GM23338 (cell line): ENCODE results near the gene ERP29. TPM values are rescaled to one million over a fixed set of nuclear protein-coding genes. Genes with fewer than 3 reads are reported as not detected.

Experiments used
- CREB1 ChIP-seq: fragments of 250-450 bp; sonication (Bioruptor Pico); IDR thresholded peaks from 2 replicates; pipeline ENCODE4 v1.5.0; 2020; ENCODE audit warnings: low read depth, mild to moderate bottlenecking, moderate library complexity
- EZH2 ChIP-seq: fragments of 200-600 bp; sonication (generic); IDR thresholded peaks from one replicate; pipeline ENCODE4 v1.8.0; 2017; ENCODE audit warnings: antibody characterized with exemption, mild to moderate bottlenecking, low read depth; ENCODE audit not compliant: unreplicated experiment
- EZH2phosphoT487 ChIP-seq: fragments of 200-600 bp; sonication (generic); IDR thresholded peaks from one replicate; pipeline ENCODE4 v1.8.1; 2018; ENCODE audit warnings: antibody characterized with exemption; ENCODE audit not compliant: unreplicated experiment
- JUNB ChIP-seq: IDR thresholded peaks from one replicate; pipeline ENCODE4 v1.6.1; 2016; ENCODE audit warnings: antibody characterized with exemption; ENCODE audit not compliant: unreplicated experiment
- NANOG ChIP-seq: IDR thresholded peaks from 2 replicates; pipeline ENCODE4 v1.6.1; 2016; ENCODE audit warnings: antibody characterized with exemption, borderline replicate concordance
- STAT1 ChIP-seq: IDR thresholded peaks from one replicate; pipeline ENCODE4 v1.6.1; 2016; ENCODE audit warnings: antibody characterized with exemption; ENCODE audit not compliant: unreplicated experiment
- ZNF114 ChIP-seq: fragments of 250-450 bp; sonication (Bioruptor Pico); IDR thresholded peaks from 2 replicates; pipeline ENCODE4 v1.5.0; 2020; ENCODE audit warnings: mild to moderate bottlenecking, moderate library complexity
- ZNF331 ChIP-seq: fragments of 250-450 bp; sonication (Bioruptor Pico); IDR thresholded peaks from 2 replicates; pipeline ENCODE4 v1.5.0; 2020; ENCODE audit warnings: low read depth, mild to moderate bottlenecking, moderate library complexity
- polyA plus RNA-seq: library from polyadenylated mRNA; unstranded; fragments of >200 nt; fragmentation: Nextera tagmentation; extraction: Ambion mirVana; gene quantifications from 2 replicates; pipeline ENCODE4 v1.2.1, GENCODE V29; 2016
- total RNA-seq: library from RNA; depleted of rRNA; stranded (reverse); fragments of >200 nt; shearing (Covaris generic); gene quantifications from 2 replicates; pipeline ENCODE4 v1.2.3, GENCODE V29; 2014
- TF ChIP-seq, protein P1 (sequence below): fragments of 250-450 bp; sonication (Bioruptor Pico); IDR thresholded peaks from 2 replicates; pipeline ENCODE4 v1.5.0; 2020; ENCODE audit warnings: mild to moderate bottlenecking, moderate library complexity
- TF ChIP-seq, protein P2 (sequence below): IDR thresholded peaks from 2 replicates; pipeline ENCODE4 v1.6.1; 2016; ENCODE audit warnings: antibody characterized with exemption
- TF ChIP-seq, protein P3 (sequence below): IDR thresholded peaks from one replicate; pipeline ENCODE4 v1.6.1; 2018; ENCODE audit warnings: antibody characterized with exemption; ENCODE audit not compliant: unreplicated experiment

The ERP29 gene
- total and polyA plus RNA-seq, 2 experiments from 2014 or later: 90.7 to 166 TPM

DNA sequence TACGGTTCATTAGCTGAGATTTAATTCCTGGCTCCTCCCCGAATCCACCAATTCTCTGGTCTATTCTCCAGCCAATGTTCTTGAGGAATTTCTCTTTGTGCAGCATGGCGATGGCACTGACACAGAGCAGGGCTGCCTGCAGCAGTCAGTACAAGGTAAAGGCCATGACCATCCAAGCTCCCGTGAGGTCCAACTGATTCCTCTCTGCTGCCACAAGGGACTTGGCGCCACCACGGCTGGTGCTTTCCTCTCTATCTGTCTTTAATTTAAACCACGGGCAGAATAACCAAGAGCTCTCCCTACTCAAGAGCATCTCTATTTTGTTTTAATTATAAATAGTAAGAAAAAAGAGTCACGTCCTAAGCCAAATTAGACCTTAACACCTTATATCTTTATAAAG lies 12.4 kb upstream of the ERP29 start (continued):
- TF ChIP-seq, protein P1, sequence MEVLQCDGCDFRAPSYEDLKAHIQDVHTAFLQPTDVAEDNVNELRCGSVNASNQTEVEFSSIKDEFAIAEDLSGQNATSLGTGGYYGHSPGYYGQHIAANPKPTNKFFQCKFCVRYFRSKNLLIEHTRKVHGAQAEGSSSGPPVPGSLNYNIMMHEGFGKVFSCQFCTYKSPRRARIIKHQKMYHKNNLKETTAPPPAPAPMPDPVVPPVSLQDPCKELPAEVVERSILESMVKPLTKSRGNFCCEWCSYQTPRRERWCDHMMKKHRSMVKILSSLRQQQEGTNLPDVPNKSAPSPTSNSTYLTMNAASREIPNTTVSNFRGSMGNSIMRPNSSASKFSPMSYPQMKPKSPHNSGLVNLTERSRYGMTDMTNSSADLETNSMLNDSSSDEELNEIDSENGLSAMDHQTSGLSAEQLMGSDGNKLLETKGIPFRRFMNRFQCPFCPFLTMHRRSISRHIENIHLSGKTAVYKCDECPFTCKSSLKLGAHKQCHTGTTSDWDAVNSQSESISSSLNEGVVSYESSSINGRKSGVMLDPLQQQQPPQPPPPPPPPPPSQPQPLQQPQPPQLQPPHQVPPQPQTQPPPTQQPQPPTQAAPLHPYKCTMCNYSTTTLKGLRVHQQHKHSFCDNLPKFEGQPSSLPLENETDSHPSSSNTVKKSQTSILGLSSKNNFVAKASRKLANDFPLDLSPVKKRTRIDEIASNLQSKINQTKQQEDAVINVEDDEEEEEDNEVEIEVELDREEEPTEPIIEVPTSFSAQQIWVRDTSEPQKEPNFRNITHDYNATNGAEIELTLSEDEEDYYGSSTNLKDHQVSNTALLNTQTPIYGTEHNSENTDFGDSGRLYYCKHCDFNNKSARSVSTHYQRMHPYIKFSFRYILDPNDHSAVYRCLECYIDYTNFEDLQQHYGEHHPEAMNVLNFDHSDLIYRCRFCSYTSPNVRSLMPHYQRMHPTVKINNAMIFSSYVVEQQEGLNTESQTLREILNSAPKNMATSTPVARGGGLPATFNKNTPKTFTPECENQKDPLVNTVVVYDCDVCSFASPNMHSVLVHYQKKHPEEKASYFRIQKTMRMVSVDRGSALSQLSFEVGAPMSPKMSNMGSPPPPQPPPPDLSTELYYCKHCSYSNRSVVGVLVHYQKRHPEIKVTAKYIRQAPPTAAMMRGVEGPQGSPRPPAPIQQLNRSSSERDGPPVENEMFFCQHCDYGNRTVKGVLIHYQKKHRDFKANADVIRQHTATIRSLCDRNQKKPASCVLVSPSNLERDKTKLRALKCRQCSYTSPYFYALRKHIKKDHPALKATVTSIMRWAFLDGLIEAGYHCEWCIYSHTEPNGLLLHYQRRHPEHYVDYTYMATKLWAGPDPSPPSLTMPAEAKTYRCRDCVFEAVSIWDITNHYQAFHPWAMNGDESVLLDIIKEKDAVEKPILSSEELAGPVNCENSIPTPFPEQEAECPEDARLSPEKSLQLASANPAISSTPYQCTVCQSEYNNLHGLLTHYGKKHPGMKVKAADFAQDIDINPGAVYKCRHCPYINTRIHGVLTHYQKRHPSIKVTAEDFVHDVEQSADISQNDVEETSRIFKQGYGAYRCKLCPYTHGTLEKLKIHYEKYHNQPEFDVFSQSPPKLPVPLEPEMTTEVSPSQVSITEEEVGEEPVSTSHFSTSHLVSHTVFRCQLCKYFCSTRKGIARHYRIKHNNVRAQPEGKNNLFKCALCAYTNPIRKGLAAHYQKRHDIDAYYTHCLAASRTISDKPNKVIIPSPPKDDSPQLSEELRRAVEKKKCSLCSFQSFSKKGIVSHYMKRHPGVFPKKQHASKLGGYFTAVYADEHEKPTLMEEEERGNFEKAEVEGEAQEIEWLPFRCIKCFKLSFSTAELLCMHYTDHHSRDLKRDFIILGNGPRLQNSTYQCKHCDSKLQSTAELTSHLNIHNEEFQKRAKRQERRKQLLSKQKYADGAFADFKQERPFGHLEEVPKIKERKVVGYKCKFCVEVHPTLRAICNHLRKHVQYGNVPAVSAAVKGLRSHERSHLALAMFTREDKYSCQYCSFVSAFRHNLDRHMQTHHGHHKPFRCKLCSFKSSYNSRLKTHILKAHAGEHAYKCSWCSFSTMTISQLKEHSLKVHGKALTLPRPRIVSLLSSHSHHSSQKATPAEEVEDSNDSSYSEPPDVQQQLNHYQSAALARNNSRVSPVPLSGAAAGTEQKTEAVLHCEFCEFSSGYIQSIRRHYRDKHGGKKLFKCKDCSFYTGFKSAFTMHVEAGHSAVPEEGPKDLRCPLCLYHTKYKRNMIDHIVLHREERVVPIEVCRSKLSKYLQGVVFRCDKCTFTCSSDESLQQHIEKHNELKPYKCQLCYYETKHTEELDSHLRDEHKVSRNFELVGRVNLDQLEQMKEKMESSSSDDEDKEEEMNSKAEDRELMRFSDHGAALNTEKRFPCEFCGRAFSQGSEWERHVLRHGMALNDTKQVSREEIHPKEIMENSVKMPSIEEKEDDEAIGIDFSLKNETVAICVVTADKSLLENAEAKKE (CRISPR knock-in tag): no peak
- TF ChIP-seq CREB1 (CRISPR knock-in tag): no peak
- no peak for TF ChIP-seq EZH2
- no peak for TF ChIP-seq STAT1
- TF ChIP-seq NANOG: no peak
- no peak for TF ChIP-seq ZNF331
- TF ChIP-seq ZNF114 (CRISPR knock-in tag): no peak
- TF ChIP-seq JUNB: no peak
- TF ChIP-seq EZH2phosphoT487: no peak
- TF ChIP-seq, protein P2, sequence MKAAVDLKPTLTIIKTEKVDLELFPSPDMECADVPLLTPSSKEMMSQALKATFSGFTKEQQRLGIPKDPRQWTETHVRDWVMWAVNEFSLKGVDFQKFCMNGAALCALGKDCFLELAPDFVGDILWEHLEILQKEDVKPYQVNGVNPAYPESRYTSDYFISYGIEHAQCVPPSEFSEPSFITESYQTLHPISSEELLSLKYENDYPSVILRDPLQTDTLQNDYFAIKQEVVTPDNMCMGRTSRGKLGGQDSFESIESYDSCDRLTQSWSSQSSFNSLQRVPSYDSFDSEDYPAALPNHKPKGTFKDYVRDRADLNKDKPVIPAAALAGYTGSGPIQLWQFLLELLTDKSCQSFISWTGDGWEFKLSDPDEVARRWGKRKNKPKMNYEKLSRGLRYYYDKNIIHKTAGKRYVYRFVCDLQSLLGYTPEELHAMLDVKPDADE: no peak
- TF ChIP-seq, protein P3, sequence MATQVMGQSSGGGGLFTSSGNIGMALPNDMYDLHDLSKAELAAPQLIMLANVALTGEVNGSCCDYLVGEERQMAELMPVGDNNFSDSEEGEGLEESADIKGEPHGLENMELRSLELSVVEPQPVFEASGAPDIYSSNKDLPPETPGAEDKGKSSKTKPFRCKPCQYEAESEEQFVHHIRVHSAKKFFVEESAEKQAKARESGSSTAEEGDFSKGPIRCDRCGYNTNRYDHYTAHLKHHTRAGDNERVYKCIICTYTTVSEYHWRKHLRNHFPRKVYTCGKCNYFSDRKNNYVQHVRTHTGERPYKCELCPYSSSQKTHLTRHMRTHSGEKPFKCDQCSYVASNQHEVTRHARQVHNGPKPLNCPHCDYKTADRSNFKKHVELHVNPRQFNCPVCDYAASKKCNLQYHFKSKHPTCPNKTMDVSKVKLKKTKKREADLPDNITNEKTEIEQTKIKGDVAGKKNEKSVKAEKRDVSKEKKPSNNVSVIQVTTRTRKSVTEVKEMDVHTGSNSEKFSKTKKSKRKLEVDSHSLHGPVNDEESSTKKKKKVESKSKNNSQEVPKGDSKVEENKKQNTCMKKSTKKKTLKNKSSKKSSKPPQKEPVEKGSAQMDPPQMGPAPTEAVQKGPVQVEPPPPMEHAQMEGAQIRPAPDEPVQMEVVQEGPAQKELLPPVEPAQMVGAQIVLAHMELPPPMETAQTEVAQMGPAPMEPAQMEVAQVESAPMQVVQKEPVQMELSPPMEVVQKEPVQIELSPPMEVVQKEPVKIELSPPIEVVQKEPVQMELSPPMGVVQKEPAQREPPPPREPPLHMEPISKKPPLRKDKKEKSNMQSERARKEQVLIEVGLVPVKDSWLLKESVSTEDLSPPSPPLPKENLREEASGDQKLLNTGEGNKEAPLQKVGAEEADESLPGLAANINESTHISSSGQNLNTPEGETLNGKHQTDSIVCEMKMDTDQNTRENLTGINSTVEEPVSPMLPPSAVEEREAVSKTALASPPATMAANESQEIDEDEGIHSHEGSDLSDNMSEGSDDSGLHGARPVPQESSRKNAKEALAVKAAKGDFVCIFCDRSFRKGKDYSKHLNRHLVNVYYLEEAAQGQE: no peak
